Caco-2 (cell line): ENCODE data around the gene ARHGEF1. TPM values are rescaled to one million over a fixed set of nuclear protein-coding genes. Genes with fewer than 3 reads are reported as not detected.

ENCODE experiments used
- BruUV-seq: library from RNA; stranded (reverse); fragments of 400-500 nt; replicated peaks from 2 replicates; lab custom pipeline; 2021; lab: Mats Ljungman, UMichigan
- CTCF ChIA-PET: fragments of 300-600 bp; sonication (Branson Sonifier 250); formaldehyde crosslinking; loops from one replicate; lab custom pipeline; 2022; ENCODE audit warnings: antibody characterized with exemption; lab: Charles Lee
- POLR2A ChIA-PET: fragments of 300-600 bp; sonication (Branson Sonifier 250); formaldehyde crosslinking; loops from one replicate; lab custom pipeline; 2022; ENCODE audit warnings: antibody characterized with exemption; lab: Charles Lee
- DNase-seq, 2 experiments: peaks; one replicate each; pipeline versions ENCODE4 v3.0.0 to v3.0.0-alpha.2; 2020 to 2022
- H3K27me3 ChIP-seq: replicated peaks from 2 replicates; pipeline ENCODE4 v1.6.0; 2011; ENCODE audit warnings: low read length; ENCODE audit not compliant: control insufficient read depth, insufficient read depth
- H3K36me3 ChIP-seq: 2 replicates; pipeline ENCODE4 v1.5.1; 2011; ENCODE audit warnings: low read length; ENCODE audit not compliant: control insufficient read depth, insufficient read depth
- H3K4me1 ChIP-seq: fragments of 250-450 bp; sonication (Bioruptor Pico); 2 replicates; pipeline ENCODE4 v1.5.1; 2020; ENCODE audit warnings: mild to moderate bottlenecking
- H3K4me3 ChIP-seq: 2 replicates; pipeline ENCODE4 v1.5.1; 2011; ENCODE audit warnings: low read depth, mild to moderate bottlenecking, control low read depth, low read length
- H3K9me3 ChIP-seq: fragments of 250-450 bp; sonication (Bioruptor Pico); 2 replicates; pipeline ENCODE4 v1.5.1; 2020; ENCODE audit warnings: mild to moderate bottlenecking, moderate library complexity
- H3K27ac Mint-ChIP-seq: one replicate; pipeline ENCODE4 v1.8.0; 2022; ENCODE audit warnings: mixed read lengths; ENCODE audit not compliant: unreplicated experiment
- H3K27me3 Mint-ChIP-seq: one replicate; pipeline ENCODE4 v1.8.0; 2022; ENCODE audit warnings: mixed read lengths; ENCODE audit not compliant: insufficient read depth, unreplicated experiment
- H3K36me3 Mint-ChIP-seq: one replicate; pipeline ENCODE4 v1.8.0; 2022; ENCODE audit warnings: mild to moderate bottlenecking, mixed read lengths; ENCODE audit not compliant: insufficient read depth, unreplicated experiment
- H3K4me1 Mint-ChIP-seq: one replicate; pipeline ENCODE4 v1.8.0; 2022; ENCODE audit warnings: low read depth, mixed read lengths; ENCODE audit not compliant: unreplicated experiment
- H3K4me3 Mint-ChIP-seq: one replicate; pipeline ENCODE4 v1.8.0; 2022; ENCODE audit warnings: mild to moderate bottlenecking, moderate library complexity, mixed read lengths; ENCODE audit not compliant: unreplicated experiment
- H3K9me3 Mint-ChIP-seq: one replicate; pipeline ENCODE4 v1.8.0; 2022; ENCODE audit warnings: mixed read lengths; ENCODE audit not compliant: unreplicated experiment
- CTCF ChIP-seq, 2 experiments: fragments of 200-600 bp in 1 of 2; IDR thresholded peaks; 1 replicate in 1 of 2; 2 replicates in 1 of 2; pipeline versions ENCODE4 v1.5.1 to v1.8.0; 2011 to 2022; ENCODE audit warnings: antibody characterized with exemption in 1 of 2, control low read depth in 1 of 2, inconsistent platforms in 1 of 2, low read depth in 1 of 2, low read length in 1 of 2, mild to moderate bottlenecking in 1 of 2, moderate library complexity in 1 of 2; ENCODE audit not compliant: insufficient read depth in 1 of 2, severe bottlenecking in 1 of 2, unreplicated experiment in 1 of 2
- intact Hi-C: fragments of 100-400 bp; cut with micrococcal nuclease; formaldehyde crosslinking; loops from one replicate; pipeline ENCODE4 v1.10.0; 2022; ENCODE audit not compliant: unreplicated experiment
- total RNA-seq: library from RNA; stranded (reverse); gene quantifications from 2 replicates; pipeline ENCODE4 v1.2.3, GENCODE V29; 2022

ARHGEF1 gene
- total RNA-seq, 1 experiment from 2014 or later: 63.5 TPM

- intact Hi-C loops: loop anchor here (1.0 to 2.0 kb wide), 3 partner anchors 15 to 63 kb away; no protein-coding TSS in a partner anchor
- peaks cover 17% of the 10 kb centered on the region for H3K36me3 Mint-ChIP-seq
- TF ChIP-seq CTCF (IDR thresholded peaks at IDR 0.05; ENCODE audit: insufficient read depth in 1 of 2, low read depth in 1 of 2, low read length in 1 of 2, severe bottlenecking in 1 of 2, unreplicated experiment in 1 of 2): peak; percentile 54 to 92
- BruUV-seq: no TSS peak
- no peaks in the 10 kb centered on the region for H3K9me3 Mint-ChIP-seq
- peak; percentile 93 to 96 for DNase-seq
- POLR2A ChIA-PET: interaction anchor here (0.6 to 0.9 kb wide), 2 partner anchors 28 to 33 kb away, joined by 3 to 6 read pairs; partner anchors contain the start of gene RPS19
- Histone ChIP-seq H3K4me1 (peaks cover 24% of the 10 kb centered on the region), H3K27me3 (no peaks in the 10 kb centered on the region), H3K9me3 (no peaks in the 10 kb centered on the region), H3K4me3 (0 out of 2 replicates have a peak overlapping the region, but pooled peaks have one; percentile 17), H3K36me3 (peaks cover 3% of the 10 kb centered on the region)
- peaks cover 24% of the 10 kb centered on the region for H3K4me1 Mint-ChIP-seq
- H3K27ac Mint-ChIP-seq: peak overlapping the region; percentile 47
- CTCF ChIA-PET: interaction anchor here (0.6 to 2.7 kb wide), 14 partner anchors 11 to 482 kb away, joined by 3 to 17 read pairs (median 4); partner anchors contain the start of genes CD79A, ERFL, RABAC1 and ZNF574
- no peaks in the 10 kb centered on the region for H3K27me3 Mint-ChIP-seq
- peak overlapping the region; percentile 40 for H3K4me3 Mint-ChIP-seq
Measured at GRCh38 chr19:41887711-41888382, 4.9 kb downstream of the ARHGEF1 start.

- ChIA-PET CTCF (interaction anchor here (1.3 kb wide), 1 partner anchor 49 kb away, joined by 6 read pairs; no protein-coding TSS in a partner anchor), POLR2A (no interaction called here)
- no peak for TF ChIP-seq CTCF (IDR thresholded peaks at IDR 0.05; ENCODE audit: insufficient read depth in 1 of 2, low read depth in 1 of 2, low read length in 1 of 2, severe bottlenecking in 1 of 2, unreplicated experiment in 1 of 2)
- no TSS peak for BruUV-seq
- Histone ChIP-seq H3K9me3 (no peaks in the 10 kb centered on the region), H3K4me3 (no peak overlapping the region), H3K4me1 (peaks cover 24% of the 10 kb centered on the region), H3K36me3 (peaks cover 3% of the 10 kb centered on the region), H3K27me3 (no peaks in the 10 kb centered on the region)
- Mint-ChIP-seq H3K27ac (peak overlapping the region; percentile 47), H3K36me3 (peaks cover 18% of the 10 kb centered on the region), H3K27me3 (no peaks in the 10 kb centered on the region), H3K4me3 (no peak overlapping the region), H3K9me3 (no peaks in the 10 kb centered on the region), H3K4me1 (peaks cover 24% of the 10 kb centered on the region)
- intact Hi-C loops: loop anchor here (1.0 kb wide), 1 partner anchor 15 kb away; no protein-coding TSS in a partner anchor
- DNase-seq: no peak
Measured at GRCh38 chr19:41888926-41889325, 5.9 kb downstream of the ARHGEF1 start.

DNA sequence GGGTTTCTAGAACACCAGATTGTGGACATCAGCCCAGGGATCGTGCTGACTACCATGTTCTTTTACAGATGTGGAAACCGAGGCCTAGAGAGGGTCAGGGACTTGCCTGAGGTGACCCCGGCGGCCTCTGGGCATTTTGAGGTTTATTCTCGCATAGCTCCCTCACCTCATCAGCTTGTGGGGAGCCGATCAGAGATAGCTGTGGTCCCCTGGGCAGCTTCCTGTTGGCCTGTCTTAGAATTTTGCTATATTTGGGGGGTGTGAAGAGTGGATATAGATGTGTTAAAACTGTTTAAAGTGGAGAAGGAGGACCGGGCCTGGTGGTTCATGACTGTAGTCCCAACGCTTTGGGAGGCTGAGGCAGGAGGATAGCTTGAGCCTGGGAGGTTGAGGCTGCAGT, 6.9 kb downstream of the ARHGEF1 start:
- intact Hi-C loops: no loop called here
- Mint-ChIP-seq H3K4me1 (peaks cover 24% of the 10 kb centered on the region), H3K27me3 (no peaks in the 10 kb centered on the region), H3K4me3 (no peak overlapping the region), H3K27ac (no peak overlapping the region), H3K9me3 (no peaks in the 10 kb centered on the region), H3K36me3 (peaks cover 13% of the 10 kb centered on the region)
- no peak for TF ChIP-seq CTCF (IDR thresholded peaks at IDR 0.05; ENCODE audit: insufficient read depth in 1 of 2, low read depth in 1 of 2, low read length in 1 of 2, severe bottlenecking in 1 of 2, unreplicated experiment in 1 of 2)
- Histone ChIP-seq H3K4me3 (no peak overlapping the region), H3K9me3 (no peaks in the 10 kb centered on the region), H3K36me3 (peaks cover 3% of the 10 kb centered on the region), H3K4me1 (peaks cover 28% of the 10 kb centered on the region), H3K27me3 (no peaks in the 10 kb centered on the region)
- ChIA-PET POLR2A (interaction anchor here (0.7 kb wide), 1 partner anchor 33 kb away, joined by 8 read pairs; no protein-coding TSS in a partner anchor), CTCF (interaction anchor here (0.6 kb wide), 1 partner anchor 145 kb away, joined by 6 read pairs; no protein-coding TSS in a partner anchor)
- no peak for DNase-seq
- no TSS peak for BruUV-seq
